Measurements from ENCODE around the gene GPC3. TPM values are rescaled to one million over a fixed set of nuclear protein-coding genes. Genes with fewer than 3 reads are reported as not detected.

The GPC3 gene
- total and polyA plus RNA-seq, 4 experiments from 2014 or later = 0.20 to 2.4 (median 0.22) TPM; not detected in 1

DNA sequence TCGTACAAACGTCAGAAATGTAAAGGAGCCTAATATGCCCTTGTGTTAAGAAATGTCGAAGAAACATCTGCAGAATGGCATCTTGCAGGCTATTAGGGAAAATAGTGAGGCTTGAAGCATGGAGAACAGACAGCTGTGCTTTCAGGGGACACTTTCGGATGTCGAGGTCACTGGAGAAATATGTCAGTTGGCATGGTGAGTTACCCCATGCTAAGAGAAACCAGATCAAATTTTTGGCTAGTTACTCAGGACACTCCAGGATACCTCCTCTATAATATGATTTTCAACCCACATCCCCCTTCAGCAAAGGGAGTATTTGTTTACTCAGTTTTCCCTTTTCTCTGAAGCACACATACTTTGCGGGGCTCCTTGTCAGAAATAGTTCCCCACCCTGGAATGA lies 171.4 kb downstream of the GPC3 start:
- Histone ChIP-seq H3K9me3 (ENCODE audit: control insufficient read depth in 1 of 2, low read length in 2 of 2) (no peaks in the 10 kb centered on the region), H3K4me1 (ENCODE audit: insufficient read depth, low read length) (no peaks in the 10 kb centered on the region), H3K4me3 (ENCODE audit: low read length in 2 of 2) (no peak overlapping the region), H3K27me3 (ENCODE audit: insufficient read depth, low read length) (no peaks in the 10 kb centered on the region), H3K27ac (ENCODE audit: low read depth, low read length) (no peak overlapping the region), H3K36me3 (ENCODE audit: insufficient read depth, low read length) (no peaks in the 10 kb centered on the region)
- H3K9me3 Mint-ChIP-seq = no peaks in the 10 kb centered on the region
- no peak for DNase-seq
- no peak overlapping the region for H3K27ac Mint-ChIP-seq
- H3K36me3 Mint-ChIP-seq = no peaks in the 10 kb centered on the region
- ChIA-PET CTCF (ENCODE audit: partially characterized antibody) (no interaction called here), POLR2A (ENCODE audit: partially characterized antibody) (no interaction called here)
- H3K27me3 Mint-ChIP-seq = peaks cover 0 to 2% of the 10 kb centered on the region in 2 donors
- intact Hi-C loops (cut with micrococcal nuclease) = no loop called here
- H3K4me3 Mint-ChIP-seq = no peak overlapping the region
- no peaks in the 10 kb centered on the region for H3K4me1 Mint-ChIP-seq

DNA sequence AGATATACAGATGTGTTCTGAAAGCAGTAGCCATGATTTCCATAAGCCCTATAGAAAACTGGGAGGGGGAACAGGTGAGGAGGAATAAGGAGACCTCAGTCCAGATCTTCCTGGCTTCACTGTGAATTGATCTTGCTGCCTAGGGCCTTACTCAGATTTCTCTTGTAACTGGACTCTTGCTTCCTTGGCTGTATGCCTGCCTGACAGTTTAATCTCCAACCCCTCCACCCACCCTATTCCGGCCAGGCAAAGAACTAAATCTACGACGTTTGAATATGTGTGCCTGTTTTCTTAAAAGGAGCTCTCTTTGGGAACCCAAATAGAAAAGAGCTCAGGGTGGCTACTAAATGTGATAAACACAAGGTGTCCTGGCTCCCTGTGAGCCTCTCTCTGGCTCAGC lies 173.0 kb downstream of the GPC3 start:
- Mint-ChIP-seq H3K9me3 (no peaks in the 10 kb centered on the region), H3K27ac (no peak overlapping the region), H3K27me3 (peaks cover 0 to 1% of the 10 kb centered on the region in 2 donors), H3K4me1 (no peaks in the 10 kb centered on the region), H3K36me3 (no peaks in the 10 kb centered on the region), H3K4me3 (no peak overlapping the region)
- Histone ChIP-seq H3K27me3 (ENCODE audit: insufficient read depth, low read length) (no peaks in the 10 kb centered on the region), H3K9me3 (ENCODE audit: control insufficient read depth in 1 of 2, low read length in 2 of 2) (no peaks in the 10 kb centered on the region), H3K36me3 (ENCODE audit: insufficient read depth, low read length) (no peaks in the 10 kb centered on the region), H3K4me3 (ENCODE audit: low read length in 2 of 2) (no peak overlapping the region), H3K27ac (ENCODE audit: low read depth, low read length) (no peak overlapping the region), H3K4me1 (ENCODE audit: insufficient read depth, low read length) (no peaks in the 10 kb centered on the region)
- intact Hi-C loops (cut with micrococcal nuclease) = no loop called here
- ChIA-PET CTCF (ENCODE audit: partially characterized antibody) (no interaction called here), POLR2A (ENCODE audit: partially characterized antibody) (no interaction called here)
- no peak for DNase-seq

DNA sequence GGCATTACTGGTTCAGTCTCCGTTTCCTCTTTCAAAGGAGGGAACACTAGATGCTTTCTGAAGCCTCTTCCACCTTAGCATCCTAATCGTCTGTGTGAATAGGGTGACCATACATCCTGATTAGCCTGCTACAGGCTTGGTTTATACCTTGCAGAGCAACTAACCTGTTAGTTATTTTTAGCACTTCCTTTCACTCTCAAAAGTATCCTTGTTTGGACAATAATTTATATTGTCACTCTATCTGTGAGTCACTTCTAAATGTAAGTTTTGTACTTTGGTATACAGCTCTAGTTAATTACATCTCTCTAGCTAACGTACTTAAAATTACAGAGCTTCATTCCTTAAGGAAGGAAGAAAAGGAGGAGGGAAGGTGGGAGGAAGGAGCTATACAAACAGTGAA lies 174.5 kb downstream of the GPC3 start:
- Mint-ChIP-seq H3K4me1 (no peaks in the 10 kb centered on the region), H3K27ac (no peak overlapping the region), H3K27me3 (peaks cover 0 to 1% of the 10 kb centered on the region in 2 donors), H3K36me3 (no peaks in the 10 kb centered on the region), H3K9me3 (no peaks in the 10 kb centered on the region), H3K4me3 (no peak overlapping the region)
- Histone ChIP-seq H3K4me1 (ENCODE audit: insufficient read depth, low read length) (no peaks in the 10 kb centered on the region), H3K9me3 (ENCODE audit: control insufficient read depth in 1 of 2, low read length in 2 of 2) (no peaks in the 10 kb centered on the region), H3K4me3 (ENCODE audit: low read length in 2 of 2) (no peak overlapping the region), H3K27ac (ENCODE audit: low read depth, low read length) (no peak overlapping the region), H3K36me3 (ENCODE audit: insufficient read depth, low read length) (no peaks in the 10 kb centered on the region), H3K27me3 (ENCODE audit: insufficient read depth, low read length) (no peaks in the 10 kb centered on the region)
- ChIA-PET POLR2A (ENCODE audit: partially characterized antibody) (no interaction called here), CTCF (ENCODE audit: partially characterized antibody) (no interaction called here)
- intact Hi-C loops (cut with micrococcal nuclease) = no loop called here
- DNase-seq = no peak

DNA sequence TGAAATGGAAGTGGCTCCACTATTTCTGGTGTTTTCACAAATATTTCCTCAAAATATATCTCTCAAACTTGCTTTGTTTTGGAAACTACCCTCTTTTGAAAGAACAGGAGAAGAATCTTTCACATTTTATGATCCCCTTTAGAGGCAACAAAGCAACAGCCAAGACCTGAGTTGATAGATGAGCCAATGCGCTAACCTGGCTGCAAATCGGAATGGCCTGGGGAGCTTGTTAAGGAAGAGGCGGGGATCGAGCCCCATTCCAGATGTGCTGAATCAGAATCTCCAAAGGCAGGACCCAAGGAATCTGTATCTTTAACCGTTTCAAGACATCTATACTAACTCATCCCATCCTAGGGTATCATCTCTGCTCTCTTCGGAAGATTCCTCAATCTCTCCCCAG lies 181.3 kb downstream of the GPC3 start:
- H3K4me3 ChIP-seq (ENCODE audit: low read length in 2 of 2) = no peak overlapping the region
- Mint-ChIP-seq H3K4me1 (no peaks in the 10 kb centered on the region), H3K36me3 (no peaks in the 10 kb centered on the region), H3K27ac (no peak overlapping the region), H3K27me3 (peaks cover 0 to 3% of the 10 kb centered on the region in 2 donors), H3K9me3 (no peaks in the 10 kb centered on the region), H3K4me3 (no peak overlapping the region)
- H3K4me1 ChIP-seq (ENCODE audit: insufficient read depth, low read length) = no peaks in the 10 kb centered on the region
- intact Hi-C loops (cut with micrococcal nuclease) = no loop called here
- POLR2A ChIA-PET (ENCODE audit: partially characterized antibody) = no interaction called here
- CTCF ChIA-PET (ENCODE audit: partially characterized antibody) = interaction anchor here (2.0 kb wide), 1 partner anchor 12 kb away, joined by 6 read pairs; no protein-coding TSS in a partner anchor
- no peaks in the 10 kb centered on the region for H3K9me3 ChIP-seq (ENCODE audit: control insufficient read depth in 1 of 2, low read length in 2 of 2)
- H3K27ac ChIP-seq (ENCODE audit: low read depth, low read length) = no peak overlapping the region
- no peak for DNase-seq
- no peaks in the 10 kb centered on the region for H3K27me3 ChIP-seq (ENCODE audit: insufficient read depth, low read length)
- H3K36me3 ChIP-seq (ENCODE audit: insufficient read depth, low read length) = no peaks in the 10 kb centered on the region

DNA sequence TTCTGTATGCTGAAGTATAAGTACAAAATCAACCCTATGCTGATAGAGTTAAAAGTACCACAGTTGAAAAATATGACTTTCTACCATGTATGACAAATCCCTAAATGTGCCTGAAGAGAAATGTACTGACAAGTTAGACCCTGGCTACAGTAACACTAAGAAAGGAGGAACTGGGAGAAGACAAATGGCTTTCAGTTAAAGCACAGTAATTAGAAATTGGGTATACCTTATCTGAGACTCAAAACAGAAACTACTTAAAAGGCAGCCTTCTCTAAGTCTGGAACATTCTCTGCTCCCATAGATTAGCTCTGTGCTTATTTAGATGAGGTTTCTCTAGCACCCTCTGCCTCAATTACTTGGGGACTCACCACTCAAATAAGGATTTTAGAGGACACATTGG lies 189.1 kb downstream of the GPC3 start:
- no peak overlapping the region for H3K27ac Mint-ChIP-seq
- no peak overlapping the region for H3K27ac ChIP-seq (ENCODE audit: low read depth, low read length)

DNA sequence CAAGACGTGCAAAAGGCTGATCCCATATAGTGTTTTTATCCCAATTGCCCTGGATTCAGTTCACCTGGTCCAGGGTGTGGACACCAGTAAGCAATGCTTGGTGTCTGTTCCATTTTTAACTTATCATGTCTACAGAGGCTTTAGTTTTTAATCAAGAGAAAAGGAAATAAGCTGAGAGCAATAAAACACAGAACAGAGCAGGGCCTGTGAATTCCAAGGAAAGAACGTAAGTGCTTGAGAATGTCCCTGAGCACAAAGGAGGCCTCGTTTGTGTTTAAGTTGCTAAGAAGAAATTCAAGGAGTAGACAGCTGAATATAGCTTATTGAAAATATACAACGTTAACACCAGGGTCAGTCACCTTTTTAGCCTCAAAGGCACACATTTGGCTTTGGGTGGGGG lies 191.3 kb downstream of the GPC3 start:
- Histone ChIP-seq H3K9me3 (ENCODE audit: control insufficient read depth in 1 of 2, low read length in 2 of 2) (no peaks in the 10 kb centered on the region), H3K4me1 (ENCODE audit: insufficient read depth, low read length) (no peaks in the 10 kb centered on the region), H3K27ac (ENCODE audit: low read depth, low read length) (no peak overlapping the region), H3K36me3 (ENCODE audit: insufficient read depth, low read length) (no peaks in the 10 kb centered on the region), H3K4me3 (ENCODE audit: low read length in 2 of 2) (no peak overlapping the region), H3K27me3 (ENCODE audit: insufficient read depth, low read length) (no peaks in the 10 kb centered on the region)
- no peak overlapping the region for H3K4me3 Mint-ChIP-seq
- H3K27ac Mint-ChIP-seq = no peak overlapping the region
- intact Hi-C loops (cut with micrococcal nuclease) = no loop called here
- peaks cover 0 to 2% (median 0%) of the 10 kb centered on the region in 8 donors for H3K9me3 Mint-ChIP-seq
- ChIA-PET POLR2A (ENCODE audit: partially characterized antibody) (no interaction called here), CTCF (ENCODE audit: partially characterized antibody) (interaction anchor here (0.6 to 3.8 kb wide), 10 partner anchors 9 to 602 kb away, joined by 3 to 12 read pairs (median 6); no protein-coding TSS in a partner anchor)
- H3K4me1 Mint-ChIP-seq = no peaks in the 10 kb centered on the region
- H3K36me3 Mint-ChIP-seq = no peaks in the 10 kb centered on the region
- no peak for DNase-seq
- H3K27me3 Mint-ChIP-seq = no peaks in the 10 kb centered on the region

More for the DNA sequence above, 189.1 kb downstream of the GPC3 start:
- H3K4me1 Mint-ChIP-seq = no peaks in the 10 kb centered on the region
- intact Hi-C loops (cut with micrococcal nuclease) = no loop called here
- ChIA-PET POLR2A (ENCODE audit: partially characterized antibody) (no interaction called here), CTCF (ENCODE audit: partially characterized antibody) (no interaction called here)
- no peaks in the 10 kb centered on the region for H3K27me3 Mint-ChIP-seq
- Histone ChIP-seq H3K27me3 (ENCODE audit: insufficient read depth, low read length) (no peaks in the 10 kb centered on the region), H3K9me3 (ENCODE audit: control insufficient read depth in 1 of 2, low read length in 2 of 2) (no peaks in the 10 kb centered on the region), H3K36me3 (ENCODE audit: insufficient read depth, low read length) (no peaks in the 10 kb centered on the region), H3K4me3 (ENCODE audit: low read length in 2 of 2) (no peak overlapping the region), H3K4me1 (ENCODE audit: insufficient read depth, low read length) (no peaks in the 10 kb centered on the region)
- no peak for DNase-seq
- peaks cover 0 to 2% (median 0%) of the 10 kb centered on the region in 8 donors for H3K9me3 Mint-ChIP-seq
- no peak overlapping the region for H3K4me3 Mint-ChIP-seq
- H3K36me3 Mint-ChIP-seq = no peaks in the 10 kb centered on the region

DNA sequence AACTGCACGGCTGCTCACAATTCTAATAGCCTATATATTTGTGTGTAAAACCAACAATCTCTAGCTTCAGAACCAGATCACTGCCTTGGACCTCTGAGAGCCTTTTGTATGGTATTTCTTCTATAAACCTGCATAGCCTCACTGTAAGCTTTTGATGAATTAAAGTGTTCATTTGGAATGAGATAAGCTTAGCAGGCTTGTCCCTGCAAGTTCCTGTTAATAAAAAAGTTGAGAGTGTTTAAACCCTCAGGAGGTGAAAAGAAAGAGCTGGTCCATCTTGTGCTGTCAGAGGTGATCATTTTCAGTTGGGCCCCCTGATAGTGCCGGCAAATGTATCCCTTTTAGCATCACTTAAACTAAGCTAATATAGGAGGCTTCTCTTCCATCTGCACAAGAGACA lies 191.8 kb downstream of the GPC3 start:
- CTCF ChIA-PET (ENCODE audit: partially characterized antibody) = interaction anchor here (0.6 to 3.8 kb wide), 10 partner anchors 8 to 603 kb away, joined by 3 to 12 read pairs (median 6); no protein-coding TSS in a partner anchor
- H3K27me3 ChIP-seq (ENCODE audit: insufficient read depth, low read length) = no peaks in the 10 kb centered on the region
- intact Hi-C loops (cut with micrococcal nuclease) = loop anchor here (2.0 kb wide), 3 partner anchors 45 to 393 kb away; no protein-coding TSS in a partner anchor
- H3K9me3 ChIP-seq (ENCODE audit: control insufficient read depth in 1 of 2, low read length in 2 of 2) = no peaks in the 10 kb centered on the region
- H3K4me1 ChIP-seq (ENCODE audit: insufficient read depth, low read length) = no peaks in the 10 kb centered on the region
- no peaks in the 10 kb centered on the region for H3K36me3 ChIP-seq (ENCODE audit: insufficient read depth, low read length)
- H3K27me3 Mint-ChIP-seq = no peaks in the 10 kb centered on the region
- no peak overlapping the region for H3K27ac Mint-ChIP-seq
- no peak overlapping the region for H3K4me3 ChIP-seq (ENCODE audit: low read length in 2 of 2)
- no peak for DNase-seq
- no peaks in the 10 kb centered on the region for H3K36me3 Mint-ChIP-seq
- H3K4me3 Mint-ChIP-seq = no peak overlapping the region
- no peak overlapping the region for H3K27ac ChIP-seq (ENCODE audit: low read depth, low read length)
- H3K9me3 Mint-ChIP-seq = peaks cover 0 to 2% (median 0%) of the 10 kb centered on the region in 8 donors
- H3K4me1 Mint-ChIP-seq = no peaks in the 10 kb centered on the region
- POLR2A ChIA-PET (ENCODE audit: partially characterized antibody) = no interaction called here

Measured in CD4-positive, alpha-beta memory T cell (primary cell).